Coronary artery (tissue), 2 donors: Measurements from ENCODE around the gene MDM2.
A peak's percentile ranks its signal among the peaks of the same experiment; 100 is the strongest.

Source experiments
- DNase-seq: peaks from one replicate; pipeline ENCODE4 v3.0.0-alpha.2; 2017; ENCODE audit warnings: low spot score
- H3K27ac ChIP-seq, 2 donors: fragments of 200-600 bp; sonication (generic); one replicate each; pipeline ENCODE4 v1.5.1; 2016 to 2019
- H3K4me3 ChIP-seq: fragments of 200-600 bp; sonication (generic); 2 replicates; pipeline ENCODE4 v1.5.1; 2016; ENCODE audit warnings: mild to moderate bottlenecking, moderate library complexity
- TF ChIP-seq, protein P1 (sequence below): fragments of 200-600 bp; sonication (generic); IDR thresholded peaks from one replicate; pipeline ENCODE4 v1.5.1; 2019; ENCODE audit warnings: antibody characterized with exemption

The MDM2 gene

GRCh38 chr12:68785358-68785757 is 22.6 kb upstream of the MDM2 start:
- TF ChIP-seq, protein P1, sequence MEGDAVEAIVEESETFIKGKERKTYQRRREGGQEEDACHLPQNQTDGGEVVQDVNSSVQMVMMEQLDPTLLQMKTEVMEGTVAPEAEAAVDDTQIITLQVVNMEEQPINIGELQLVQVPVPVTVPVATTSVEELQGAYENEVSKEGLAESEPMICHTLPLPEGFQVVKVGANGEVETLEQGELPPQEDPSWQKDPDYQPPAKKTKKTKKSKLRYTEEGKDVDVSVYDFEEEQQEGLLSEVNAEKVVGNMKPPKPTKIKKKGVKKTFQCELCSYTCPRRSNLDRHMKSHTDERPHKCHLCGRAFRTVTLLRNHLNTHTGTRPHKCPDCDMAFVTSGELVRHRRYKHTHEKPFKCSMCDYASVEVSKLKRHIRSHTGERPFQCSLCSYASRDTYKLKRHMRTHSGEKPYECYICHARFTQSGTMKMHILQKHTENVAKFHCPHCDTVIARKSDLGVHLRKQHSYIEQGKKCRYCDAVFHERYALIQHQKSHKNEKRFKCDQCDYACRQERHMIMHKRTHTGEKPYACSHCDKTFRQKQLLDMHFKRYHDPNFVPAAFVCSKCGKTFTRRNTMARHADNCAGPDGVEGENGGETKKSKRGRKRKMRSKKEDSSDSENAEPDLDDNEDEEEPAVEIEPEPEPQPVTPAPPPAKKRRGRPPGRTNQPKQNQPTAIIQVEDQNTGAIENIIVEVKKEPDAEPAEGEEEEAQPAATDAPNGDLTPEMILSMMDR = no peak
- no peak for DNase-seq
- H3K4me3 ChIP-seq = no peak overlapping the region
- peak overlapping the region; percentile 20 to 56 for H3K27ac ChIP-seq

DNA sequence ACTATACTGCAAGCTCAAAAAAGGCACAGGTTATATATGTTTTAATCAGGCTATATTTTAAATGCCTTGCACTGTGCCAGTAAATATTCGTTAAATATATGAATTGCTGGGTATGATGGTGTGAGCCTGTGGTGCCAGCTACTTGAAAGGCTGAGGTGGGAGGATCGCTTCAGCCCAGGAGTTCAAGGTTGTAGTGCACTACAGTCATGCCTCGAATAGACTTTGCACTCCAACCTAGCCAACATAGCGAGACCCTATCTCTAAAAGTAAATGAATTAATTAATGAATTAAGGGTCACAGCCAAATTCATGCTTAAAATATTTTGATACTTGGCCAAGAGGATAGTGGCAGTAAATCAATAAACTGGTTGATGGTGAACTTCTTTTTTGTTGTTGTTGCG is 22.2 kb upstream of the MDM2 start:
- peak overlapping the region in 1 of 2 donors; percentile 56 for H3K27ac ChIP-seq

DNA sequence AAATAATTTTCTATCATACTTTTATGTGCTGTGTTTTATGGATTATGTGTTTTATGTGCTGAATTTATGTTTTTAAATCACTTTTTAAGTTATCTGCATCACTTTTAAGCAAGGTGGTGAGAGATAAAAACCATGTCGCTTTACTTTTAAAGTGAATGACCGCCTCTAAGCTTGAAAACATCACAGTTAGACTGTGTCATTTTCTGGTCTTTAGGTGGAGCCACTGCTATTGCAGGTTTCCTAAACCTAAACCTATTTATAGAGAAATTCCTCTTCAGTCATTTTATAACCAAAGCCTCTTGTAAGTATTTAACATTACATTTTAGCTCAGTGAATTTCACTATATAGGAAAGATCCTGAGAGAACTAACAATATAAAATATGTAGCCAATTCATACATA is 21.0 kb upstream of the MDM2 start:
- TF ChIP-seq, protein P1 = no peak
- Histone ChIP-seq H3K27ac (peak overlapping the region; percentile 10 to 76), H3K4me3 (no peak overlapping the region)
- no peak for DNase-seq

More for the DNA sequence above, 22.2 kb upstream of the MDM2 start:
- no peak overlapping the region for H3K4me3 ChIP-seq
- DNase-seq = no peak
- TF ChIP-seq, protein P1 = no peak

GRCh38 chr12:68788554-68789143 is 19.3 kb upstream of the MDM2 start:
- Histone ChIP-seq H3K4me3 (no peak overlapping the region), H3K27ac (no peak overlapping the region)
- DNase-seq = no peak
- TF ChIP-seq, protein P1 = no peak

GRCh38 chr12:68789144-68789878 is 18.7 kb upstream of the MDM2 start:
- TF ChIP-seq, protein P1 = no peak
- Histone ChIP-seq H3K27ac (no peak overlapping the region), H3K4me3 (no peak overlapping the region)
- DNase-seq = no peak

GRCh38 chr12:68790081-68790951 is 17.7 kb upstream of the MDM2 start:
- no peak for DNase-seq
- Histone ChIP-seq H3K27ac (no peak overlapping the region), H3K4me3 (no peak overlapping the region)
- TF ChIP-seq, protein P1 = no peak
